ENCODE data around the gene P2RX7.

DNA sequence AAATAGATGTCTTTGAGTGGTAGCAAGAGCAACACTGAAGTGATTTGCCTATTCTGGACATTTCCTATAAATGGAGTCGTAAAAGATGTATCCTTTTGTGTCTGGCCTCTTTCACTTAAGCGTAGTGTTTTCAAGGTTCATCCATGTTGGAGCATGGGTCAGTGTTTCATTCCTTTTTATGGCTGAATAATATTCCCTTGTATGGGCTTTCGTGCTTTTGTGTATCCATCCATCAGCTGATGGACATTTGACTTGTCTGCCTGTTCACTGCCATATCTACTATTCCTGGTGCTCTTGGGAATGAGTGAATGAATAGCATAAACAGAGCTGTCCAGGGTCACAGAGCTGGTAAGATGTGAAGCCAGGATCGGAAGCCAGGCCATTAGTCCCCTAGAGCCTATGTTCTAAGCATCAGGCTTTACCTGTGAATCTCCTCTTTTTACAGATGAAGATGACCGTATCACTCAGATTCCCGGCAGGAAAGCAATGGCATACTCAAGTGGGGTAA lies 1.8 kb upstream of the P2RX7 start:
- no peak for TF ChIP-seq POLR2AphosphoS5 (IDR thresholded peaks at IDR 0.05; ENCODE audit: low read depth, low read length)
- no peak for TF ChIP-seq TAF1 (IDR thresholded peaks at IDR 0.05; ENCODE audit: borderline replicate concordance, insufficient read depth, low read length)
